Measurements from ENCODE around the gene WNT10A. TPM values are rescaled to one million over a fixed set of nuclear protein-coding genes. Genes with fewer than 3 reads are reported as not detected.
"Not testable (repeated sequence)": the region's sequence is repeated elsewhere in the genome, so short reads cannot be mapped to it uniquely, and the experiment has no call there.

WNT10A gene
- total and polyA plus RNA-seq, 8 donors = 4.3 to 6.7 TPM; not detected in 6

- no peak for DNase-seq
- no peak overlapping the region for H3K27ac ChIP-seq
- H3K4me3 ChIP-seq = no peak overlapping the region
Measured at GRCh38 chr2:218839430-218839829, 41.2 kb upstream of the WNT10A start.

DNA sequence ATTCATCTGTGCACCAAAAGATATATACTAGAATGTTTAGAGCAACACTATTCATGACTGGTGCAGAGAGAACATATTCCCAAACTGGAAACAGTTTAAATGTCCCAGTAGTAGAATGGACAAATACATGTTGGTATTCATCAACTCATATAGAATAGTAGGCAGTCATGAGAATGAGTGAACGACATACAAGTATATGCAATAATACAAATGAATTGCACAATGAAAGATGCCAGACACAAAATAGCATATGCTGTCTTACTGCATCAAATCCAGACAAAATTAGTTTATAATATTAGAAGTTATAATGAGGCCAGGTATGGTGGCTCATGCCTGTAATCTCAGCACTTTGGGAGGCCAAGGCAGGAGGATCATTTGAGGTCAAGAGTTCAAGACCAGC lies 40.8 kb upstream of the WNT10A start:
- no peak for DNase-seq
- Histone ChIP-seq H3K36me3 (no peaks in the 10 kb centered on the region), H3K9me3 (peaks cover 0 to 13% (median 9%) of the 10 kb centered on the region in 4 donors), H3K27ac (no peak overlapping the region), H3K4me1 (no peaks in the 10 kb centered on the region), H3K4me3 (no peak overlapping the region), H3K27me3 (peaks cover 0 to 26% (median 0%) of the 10 kb centered on the region in 3 donors)
- intact Hi-C loops (cut with DNase I; ENCODE audit: low total_unique reads) = loop anchor here (10.0 kb wide), 1 partner anchor 115 kb away; no protein-coding TSS in a partner anchor
- no peak for TF ChIP-seq POLR2A (IDR thresholded peaks at IDR 0.05)
- TF ChIP-seq, protein P1, sequence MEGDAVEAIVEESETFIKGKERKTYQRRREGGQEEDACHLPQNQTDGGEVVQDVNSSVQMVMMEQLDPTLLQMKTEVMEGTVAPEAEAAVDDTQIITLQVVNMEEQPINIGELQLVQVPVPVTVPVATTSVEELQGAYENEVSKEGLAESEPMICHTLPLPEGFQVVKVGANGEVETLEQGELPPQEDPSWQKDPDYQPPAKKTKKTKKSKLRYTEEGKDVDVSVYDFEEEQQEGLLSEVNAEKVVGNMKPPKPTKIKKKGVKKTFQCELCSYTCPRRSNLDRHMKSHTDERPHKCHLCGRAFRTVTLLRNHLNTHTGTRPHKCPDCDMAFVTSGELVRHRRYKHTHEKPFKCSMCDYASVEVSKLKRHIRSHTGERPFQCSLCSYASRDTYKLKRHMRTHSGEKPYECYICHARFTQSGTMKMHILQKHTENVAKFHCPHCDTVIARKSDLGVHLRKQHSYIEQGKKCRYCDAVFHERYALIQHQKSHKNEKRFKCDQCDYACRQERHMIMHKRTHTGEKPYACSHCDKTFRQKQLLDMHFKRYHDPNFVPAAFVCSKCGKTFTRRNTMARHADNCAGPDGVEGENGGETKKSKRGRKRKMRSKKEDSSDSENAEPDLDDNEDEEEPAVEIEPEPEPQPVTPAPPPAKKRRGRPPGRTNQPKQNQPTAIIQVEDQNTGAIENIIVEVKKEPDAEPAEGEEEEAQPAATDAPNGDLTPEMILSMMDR (IDR thresholded peaks at IDR 0.05) = no peak
- 84 to 95% (median 87%) methylated on average over 1 of the region's 1 CpG for WGBS, 5 donors

More at GRCh38 chr2:218839430-218839829, 41.2 kb upstream of the WNT10A start:
- Histone ChIP-seq H3K9me3 (peaks cover 0 to 13% (median 9%) of the 10 kb centered on the region in 4 donors), H3K36me3 (no peaks in the 10 kb centered on the region), H3K4me1 (no peaks in the 10 kb centered on the region), H3K27me3 (peaks cover 0 to 31% (median 0%) of the 10 kb centered on the region in 3 donors)
- WGBS, 5 donors = 70 to 79% (median 75%) methylated on average over 4 of the region's 4 CpGs
- intact Hi-C loops (cut with DNase I; ENCODE audit: low total_unique reads) = loop anchor here (10.0 kb wide), 1 partner anchor 115 kb away; no protein-coding TSS in a partner anchor
- TF ChIP-seq, protein P1 (IDR thresholded peaks at IDR 0.05) = no peak
- no peak for TF ChIP-seq POLR2A (IDR thresholded peaks at IDR 0.05)
- no peak for TF ChIP-seq POLR2AphosphoS5 (IDR thresholded peaks at IDR 0.05)
- no peak for TF ChIP-seq EP300 (IDR thresholded peaks at IDR 0.05)

DNA sequence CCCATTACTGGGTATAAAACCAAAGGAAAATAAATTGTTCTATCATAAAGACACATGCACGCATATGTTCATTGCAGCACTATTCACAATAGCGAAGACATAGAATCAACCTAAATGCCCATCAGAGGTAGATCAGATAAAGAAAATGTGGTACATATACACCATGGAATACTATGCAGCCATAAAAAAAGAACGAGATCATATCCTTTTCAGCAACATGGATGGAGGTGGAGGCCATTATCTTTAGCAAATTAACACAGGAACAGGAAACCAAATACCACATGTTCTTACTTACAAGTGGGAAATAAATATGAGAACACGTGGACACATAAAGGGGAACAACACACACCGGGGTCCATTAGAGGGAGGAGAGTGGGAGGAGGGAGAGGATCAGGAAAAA lies 36.3 kb upstream of the WNT10A start:
- peaks cover 0 to 21% (median 7%) of the 10 kb centered on the region in 3 donors for H3K27me3 ChIP-seq
- 73 to 89% (median 81%) methylated on average over 5 of the region's 5 CpGs for WGBS, 5 donors

DNA sequence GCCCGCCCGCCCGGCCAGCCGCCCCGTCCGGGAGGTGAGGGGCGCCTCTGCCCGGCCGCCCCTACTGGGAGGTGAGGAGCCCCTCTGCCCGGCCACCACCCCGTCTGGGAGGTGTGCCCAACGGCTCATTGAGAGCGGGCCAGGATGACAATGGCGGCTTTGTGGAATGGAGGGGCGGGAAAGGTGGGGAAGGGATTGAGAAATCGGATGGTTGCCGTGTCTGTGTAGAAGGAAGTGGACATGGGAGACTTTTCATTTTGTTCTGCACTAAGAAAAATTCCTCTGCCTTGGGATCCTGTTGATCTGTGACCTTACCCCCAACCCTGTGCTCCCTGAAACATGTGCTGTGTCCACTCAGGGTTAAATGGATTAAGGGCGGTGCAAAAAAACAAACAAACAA lies 33.7 kb upstream of the WNT10A start:
- H3K36me3 ChIP-seq; H3K4me1 ChIP-seq; intact Hi-C loops (cut with DNase I; ENCODE audit: low total_unique reads); H3K27ac ChIP-seq; H3K9me3 ChIP-seq; H3K4me3 ChIP-seq; DNase-seq: not testable (repeated sequence)
- peaks cover 0 to 46% (median 15%) of the 10 kb centered on the region in 3 donors for H3K27me3 ChIP-seq
- WGBS, 5 donors = 55 to 84% (median 69%) methylated on average over 6 to 18 of the region's 18 CpGs

More for the DNA sequence above, 36.3 kb upstream of the WNT10A start:
- intact Hi-C loops (cut with DNase I; ENCODE audit: low total_unique reads); H3K4me3 ChIP-seq; H3K4me1 ChIP-seq; H3K9me3 ChIP-seq; DNase-seq; H3K27ac ChIP-seq; H3K36me3 ChIP-seq: not testable (repeated sequence)

DNA sequence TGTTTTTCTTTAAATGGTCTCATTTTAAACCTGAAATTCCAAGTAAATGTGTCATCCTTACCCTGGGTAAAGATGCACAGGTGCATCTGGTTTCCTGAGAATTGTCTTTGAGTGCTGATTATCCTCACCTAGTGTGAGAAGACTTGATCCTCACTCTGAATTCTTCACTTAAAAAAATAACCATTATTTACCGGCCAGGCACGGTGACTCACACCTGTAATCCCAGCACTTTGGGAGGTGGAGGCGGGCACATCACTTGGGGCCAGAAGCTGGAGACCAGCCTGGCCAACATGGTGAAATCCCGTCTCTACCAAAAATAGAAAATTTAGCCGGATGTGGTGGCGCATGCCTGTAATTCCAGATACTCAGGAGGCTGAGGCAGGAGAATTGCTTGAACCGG lies 30.9 kb upstream of the WNT10A start:
- WGBS, 5 donors = 67 to 76% (median 72%) methylated on average over 6 to 7 of the region's 7 CpGs
- no peaks in the 10 kb centered on the region for H3K9me3 ChIP-seq
- DNase-seq = no peak
- TF ChIP-seq POLR2A (IDR thresholded peaks at IDR 0.05) (no peak), POLR2AphosphoS5 (IDR thresholded peaks at IDR 0.05) (no peak), EP300 (IDR thresholded peaks at IDR 0.05) (no peak)
- intact Hi-C loops (cut with DNase I; ENCODE audit: low total_unique reads) = loop anchor here (10.0 kb wide), 1 partner anchor 145 kb away; no protein-coding TSS in a partner anchor
- H3K4me1 ChIP-seq = peaks cover 0 to 15% (median 3%) of the 10 kb centered on the region in 4 donors
- H3K27me3 ChIP-seq = peaks cover 3 to 73% (median 31%) of the 10 kb centered on the region in 3 donors
- no peak overlapping the region for H3K4me3 ChIP-seq
- no peaks in the 10 kb centered on the region for H3K36me3 ChIP-seq
- H3K27ac ChIP-seq = no peak overlapping the region

- Histone ChIP-seq H3K4me3 (no peak overlapping the region), H3K9me3 (no peaks in the 10 kb centered on the region), H3K27ac (no peak overlapping the region), H3K36me3 (no peaks in the 10 kb centered on the region), H3K27me3 (peaks cover 3 to 83% (median 38%) of the 10 kb centered on the region in 3 donors), H3K4me1 (peaks cover 0 to 15% (median 3%) of the 10 kb centered on the region in 4 donors)
- intact Hi-C loops (cut with DNase I; ENCODE audit: low total_unique reads) = loop anchor here (10.0 kb wide), 1 partner anchor 146 kb away; no protein-coding TSS in a partner anchor
- no peak for TF ChIP-seq EP300 (IDR thresholded peaks at IDR 0.05)
- no peak for TF ChIP-seq POLR2A (IDR thresholded peaks at IDR 0.05)
- no peak for TF ChIP-seq POLR2AphosphoS5 (IDR thresholded peaks at IDR 0.05)
- TF ChIP-seq, protein P1 (IDR thresholded peaks at IDR 0.05) = no peak
- no peak for DNase-seq
- 66 to 86% (median 81%) methylated on average over 2 of the region's 2 CpGs for WGBS, 5 donors
Measured at GRCh38 chr2:218850796-218851195, 29.9 kb upstream of the WNT10A start.

Data from stomach (tissue), 9 donors.